PC-9 (cell line): ENCODE data around the gene TMEM179B.
"Not testable (repeated sequence)": the region's sequence is repeated elsewhere in the genome, so short reads cannot be mapped to it uniquely, and the experiment has no call there.

Experiments used
- EZH2 ChIP-seq: fragments of 200-600 bp; sonication (generic); IDR thresholded peaks from 2 replicates; pipeline ENCODE4 v1.8.0; 2017; ENCODE audit warnings: antibody characterized with exemption, low read depth
- TF ChIP-seq, protein P1 (sequence below): fragments of 200-600 bp; sonication (generic); conservative IDR thresholded peaks from 2 replicates; pipeline ENCODE4 v1.6.1; 2017; ENCODE audit warnings: mixed run types, antibody characterized with exemption, mild to moderate bottlenecking, moderate library complexity

DNA sequence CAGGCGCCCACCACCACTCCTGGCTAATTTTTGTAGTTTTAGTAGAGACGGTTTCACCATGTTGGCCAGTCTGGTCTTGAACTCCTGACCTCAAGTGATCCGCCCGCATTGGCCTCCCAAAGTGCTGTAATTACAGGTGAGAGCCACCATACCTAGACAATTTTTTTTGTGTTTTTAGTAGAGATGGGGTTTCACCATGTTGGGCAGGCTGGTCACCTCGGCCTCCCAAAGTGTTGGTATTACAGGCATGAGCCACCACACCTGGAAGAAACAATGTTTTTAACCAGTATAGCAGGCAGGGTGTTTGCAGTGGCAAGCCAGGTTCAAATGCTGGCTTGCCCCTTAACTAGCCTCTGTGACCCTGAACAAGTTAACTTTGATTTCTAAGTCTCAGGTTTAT, 37.3 kb upstream of the TMEM179B start:
- TF ChIP-seq, protein P1, sequence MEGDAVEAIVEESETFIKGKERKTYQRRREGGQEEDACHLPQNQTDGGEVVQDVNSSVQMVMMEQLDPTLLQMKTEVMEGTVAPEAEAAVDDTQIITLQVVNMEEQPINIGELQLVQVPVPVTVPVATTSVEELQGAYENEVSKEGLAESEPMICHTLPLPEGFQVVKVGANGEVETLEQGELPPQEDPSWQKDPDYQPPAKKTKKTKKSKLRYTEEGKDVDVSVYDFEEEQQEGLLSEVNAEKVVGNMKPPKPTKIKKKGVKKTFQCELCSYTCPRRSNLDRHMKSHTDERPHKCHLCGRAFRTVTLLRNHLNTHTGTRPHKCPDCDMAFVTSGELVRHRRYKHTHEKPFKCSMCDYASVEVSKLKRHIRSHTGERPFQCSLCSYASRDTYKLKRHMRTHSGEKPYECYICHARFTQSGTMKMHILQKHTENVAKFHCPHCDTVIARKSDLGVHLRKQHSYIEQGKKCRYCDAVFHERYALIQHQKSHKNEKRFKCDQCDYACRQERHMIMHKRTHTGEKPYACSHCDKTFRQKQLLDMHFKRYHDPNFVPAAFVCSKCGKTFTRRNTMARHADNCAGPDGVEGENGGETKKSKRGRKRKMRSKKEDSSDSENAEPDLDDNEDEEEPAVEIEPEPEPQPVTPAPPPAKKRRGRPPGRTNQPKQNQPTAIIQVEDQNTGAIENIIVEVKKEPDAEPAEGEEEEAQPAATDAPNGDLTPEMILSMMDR: not testable (repeated sequence)
- not testable (repeated sequence) for TF ChIP-seq EZH2
